Omental fat pad (tissue), 4 donors: ENCODE data around the gene HOPX. TPM values are rescaled to one million over a fixed set of nuclear protein-coding genes. Genes with fewer than 3 reads are reported as not detected.

Source experiments
- ATAC-seq: fragments of 150-250 bp; one replicate; pipeline ENCODE4 v1.9.1; 2016; ENCODE audit warnings: mild to moderate bottlenecking, moderate library complexity; ENCODE audit not compliant: low FRiP score
- DNase-seq: peaks from one replicate; pipeline ENCODE4 v3.0.0-alpha.2; 2019; ENCODE audit warnings: low spot score
- total RNA-seq, 4 donors: library from RNA; depleted of rRNA; stranded (reverse); fragments of >200 nt; gene quantifications; one replicate each; pipeline ENCODE4 v1.1.0, GENCODE V29; 2016
- TF ChIP-seq, protein P1 (sequence below), 3 donors: fragments of 450-650 bp; IDR thresholded peaks; one replicate each; pipeline ENCODE4 v1.5.1; 2016 to 2017; ENCODE audit warnings: antibody characterized with exemption in 3 of 3, mild to moderate bottlenecking in 3 of 3, moderate library complexity in 2 of 3

The HOPX gene
- total RNA-seq, 4 donors from 2014 or later = 2.4 to 6.8 (median 4.1) TPM

DNA sequence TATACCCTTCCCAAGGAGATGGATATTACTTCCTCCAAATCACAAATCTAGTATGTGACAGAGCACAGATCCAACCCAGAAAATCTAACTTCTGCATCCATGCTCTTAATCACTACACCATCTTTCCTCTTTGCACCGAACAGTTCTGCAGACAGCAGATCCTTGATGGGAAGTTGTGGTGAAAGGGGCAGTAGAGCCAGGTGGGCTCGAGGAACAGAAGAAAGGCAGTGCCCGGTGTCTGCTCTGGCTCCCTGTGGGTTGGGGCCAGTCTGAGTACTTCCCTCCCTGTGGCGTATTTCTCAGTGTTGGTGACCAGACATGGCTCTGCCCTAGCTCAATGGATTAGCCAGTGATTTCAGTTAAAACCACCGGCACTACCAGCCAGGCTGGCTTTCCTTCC is 15.3 kb downstream of the HOPX start:
- no peak for ATAC-seq
- DNase-seq = no peak
- TF ChIP-seq, protein P1, sequence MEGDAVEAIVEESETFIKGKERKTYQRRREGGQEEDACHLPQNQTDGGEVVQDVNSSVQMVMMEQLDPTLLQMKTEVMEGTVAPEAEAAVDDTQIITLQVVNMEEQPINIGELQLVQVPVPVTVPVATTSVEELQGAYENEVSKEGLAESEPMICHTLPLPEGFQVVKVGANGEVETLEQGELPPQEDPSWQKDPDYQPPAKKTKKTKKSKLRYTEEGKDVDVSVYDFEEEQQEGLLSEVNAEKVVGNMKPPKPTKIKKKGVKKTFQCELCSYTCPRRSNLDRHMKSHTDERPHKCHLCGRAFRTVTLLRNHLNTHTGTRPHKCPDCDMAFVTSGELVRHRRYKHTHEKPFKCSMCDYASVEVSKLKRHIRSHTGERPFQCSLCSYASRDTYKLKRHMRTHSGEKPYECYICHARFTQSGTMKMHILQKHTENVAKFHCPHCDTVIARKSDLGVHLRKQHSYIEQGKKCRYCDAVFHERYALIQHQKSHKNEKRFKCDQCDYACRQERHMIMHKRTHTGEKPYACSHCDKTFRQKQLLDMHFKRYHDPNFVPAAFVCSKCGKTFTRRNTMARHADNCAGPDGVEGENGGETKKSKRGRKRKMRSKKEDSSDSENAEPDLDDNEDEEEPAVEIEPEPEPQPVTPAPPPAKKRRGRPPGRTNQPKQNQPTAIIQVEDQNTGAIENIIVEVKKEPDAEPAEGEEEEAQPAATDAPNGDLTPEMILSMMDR (IDR thresholded peaks at IDR 0.05) = no peak

DNA sequence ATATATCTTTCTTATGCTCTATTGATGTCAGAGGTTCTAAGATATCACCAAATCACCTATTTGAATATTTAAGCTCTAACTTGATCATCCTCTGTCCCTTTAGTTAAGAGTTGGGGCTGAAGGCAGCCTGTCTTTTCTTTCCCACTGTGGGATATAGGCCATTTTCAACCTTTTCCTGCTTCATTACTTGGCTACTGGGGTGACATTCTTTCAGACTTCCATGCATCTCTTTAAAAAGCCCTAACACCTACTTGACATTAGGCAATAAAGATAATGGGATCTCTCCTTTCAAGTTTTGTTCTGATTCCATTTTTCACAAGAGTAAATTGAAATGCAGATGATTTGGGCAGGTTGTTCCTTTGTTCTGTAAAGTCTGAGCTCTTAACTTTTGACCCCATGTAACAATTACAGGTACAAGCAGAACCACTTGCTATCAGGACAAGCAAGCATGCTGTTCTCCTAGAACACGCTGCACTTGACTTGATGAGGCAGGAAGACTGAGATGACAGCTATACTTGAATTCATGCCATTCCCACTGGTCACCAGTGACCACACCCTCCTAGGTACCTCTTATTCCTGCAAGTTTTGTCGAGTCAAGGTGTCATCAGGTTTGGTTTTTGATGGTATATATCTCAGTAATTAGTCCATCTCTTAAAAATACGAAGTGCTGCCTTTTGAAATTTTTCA is 18.2 kb downstream of the HOPX start:
- ATAC-seq (no peak), DNase-seq (no peak)
- TF ChIP-seq, protein P1 (IDR thresholded peaks at IDR 0.05) = no peak

DNA sequence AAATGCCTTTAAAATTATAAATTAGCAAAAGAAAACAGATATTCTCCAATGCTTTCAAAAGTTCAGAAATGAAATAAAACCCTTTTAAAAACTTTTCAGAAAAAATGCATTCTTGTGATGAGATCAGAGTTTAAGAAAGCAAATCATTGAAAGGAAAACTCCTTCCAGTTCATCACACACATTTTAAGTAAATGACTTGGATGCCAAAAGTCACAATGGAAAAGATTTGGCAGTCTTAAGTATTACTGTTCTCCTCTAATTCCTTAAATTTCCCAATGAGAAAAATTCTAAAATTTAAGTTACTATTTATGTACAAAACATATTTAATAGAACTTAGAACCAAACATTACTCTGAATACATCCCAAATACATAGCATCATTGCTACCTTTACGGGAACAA is 21.1 kb downstream of the HOPX start:
- ATAC-seq = no peak
- no peak for DNase-seq
- TF ChIP-seq, protein P1 (IDR thresholded peaks at IDR 0.05) = no peak

DNA sequence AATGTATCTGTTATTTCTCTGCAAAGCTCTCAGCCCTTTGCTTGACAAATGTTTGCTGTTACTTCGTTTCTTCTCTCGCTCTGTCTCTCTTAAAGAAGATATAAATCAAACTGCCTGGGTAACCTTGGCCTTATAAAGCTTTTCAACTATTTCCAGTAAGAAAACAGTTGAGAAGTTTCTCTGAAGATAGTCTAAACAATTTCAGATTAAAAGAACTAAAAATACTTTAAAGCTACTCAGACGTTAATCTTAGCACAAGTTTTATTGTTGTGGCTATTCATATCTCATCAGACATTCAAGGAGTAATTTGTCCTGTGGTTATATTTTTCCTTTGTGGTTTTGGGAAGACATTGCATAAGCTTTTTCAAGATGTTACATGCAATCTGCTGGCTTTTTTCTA is 22.6 kb downstream of the HOPX start:
- TF ChIP-seq, protein P1 (IDR thresholded peaks at IDR 0.05) = no peak
- ATAC-seq (no peak), DNase-seq (no peak)

DNA sequence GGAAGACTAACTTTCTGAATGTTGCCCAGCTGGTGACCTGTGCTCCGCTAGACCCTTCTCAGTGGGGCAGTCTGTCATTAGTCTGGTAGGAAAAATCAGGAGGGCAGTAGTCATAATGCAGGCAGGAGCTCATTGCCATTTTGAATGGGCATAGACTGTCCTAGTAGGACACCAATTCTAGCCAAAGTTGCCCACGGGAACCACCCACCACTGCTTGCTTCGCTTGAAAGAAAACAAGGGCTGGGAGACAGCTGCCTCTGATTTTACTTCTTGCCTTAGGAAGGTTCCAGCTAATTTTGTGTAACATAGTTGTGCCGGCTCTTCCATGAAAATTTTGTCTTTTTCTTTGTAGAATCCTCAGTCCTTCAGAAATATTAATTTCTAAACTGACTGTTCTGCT is 23.3 kb downstream of the HOPX start:
- no peak for DNase-seq
- TF ChIP-seq, protein P1 (IDR thresholded peaks at IDR 0.05) = no peak
- no peak for ATAC-seq

DNA sequence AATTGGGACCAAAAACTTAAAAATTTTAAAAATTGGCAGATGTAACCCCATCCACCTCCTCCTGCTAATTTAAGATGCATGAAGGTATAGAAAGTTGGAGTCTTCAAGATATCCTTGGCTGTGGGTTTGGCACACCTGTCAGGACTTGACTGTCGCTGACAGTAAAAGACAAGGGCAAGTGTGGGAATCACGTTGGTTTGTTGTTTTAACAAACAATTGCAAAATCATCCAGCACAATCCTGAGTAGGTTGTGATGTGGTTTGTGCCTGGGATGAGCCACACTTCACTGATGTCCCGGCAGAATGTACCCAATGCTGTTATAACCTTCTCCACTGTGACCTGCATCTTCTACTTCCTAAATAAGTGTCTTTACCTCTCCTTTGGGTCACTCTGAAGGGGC is 24.0 kb downstream of the HOPX start:
- TF ChIP-seq, protein P1 (IDR thresholded peaks at IDR 0.05) = no peak
- no peak for ATAC-seq
- no peak for DNase-seq

DNA sequence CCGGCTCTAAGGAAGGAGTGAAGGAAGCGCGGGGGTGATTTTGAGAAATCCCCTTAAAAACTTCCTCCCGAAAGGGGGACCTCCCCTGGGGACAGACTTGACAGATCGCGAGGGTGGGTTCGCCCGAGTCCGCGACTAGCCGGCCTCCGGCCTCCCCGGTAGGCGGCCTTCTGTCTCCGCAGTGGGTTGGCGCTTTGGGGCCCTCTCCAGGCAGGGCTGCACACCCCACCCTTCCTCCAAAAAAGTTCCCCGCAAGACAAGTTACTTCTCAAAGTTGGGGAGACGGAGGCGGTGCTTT is 24.8 kb downstream of the HOPX start:
- TF ChIP-seq, protein P1 (IDR thresholded peaks at IDR 0.05) = no peak
- DNase-seq (no peak), ATAC-seq (no peak)
